Endothelial cell of umbilical vein (primary cell): ENCODE data around the gene AOX1. TPM values are rescaled to one million over a fixed set of nuclear protein-coding genes. Genes with fewer than 3 reads are reported as not detected.

Source experiments
- BruUV-seq: library from RNA; stranded (reverse); fragments of 400-500 nt; replicated peaks from 2 replicates; lab custom pipeline; 2021; lab: Mats Ljungman, UMichigan
- CTCF ChIA-PET: fragments of 300-600, 350-600 bp; sonication (Branson Sonifier 250); formaldehyde crosslinking; loops from one replicate; lab custom pipeline; 2021; ENCODE audit warnings: antibody characterized with exemption, inconsistent platforms; lab: Charles Lee
- POLR2A ChIA-PET: fragments of 300-600, 350-600 bp; sonication (Branson Sonifier 250); formaldehyde crosslinking; loops from one replicate; lab custom pipeline; 2021; ENCODE audit warnings: antibody characterized with exemption, inconsistent platforms; lab: Charles Lee
- DNase-seq: peaks from one replicate; pipeline ENCODE4 v3.0.0-alpha.2; 2011; ENCODE audit warnings: low read depth, low spot score
- FAIRE-seq: peaks from 2 replicates; lab custom pipeline; 2011; peaks lifted over from hg19 to GRCh38; lab: Jason Lieb, UNC
- H2AFZ ChIP-seq: 2 replicates; pipeline ENCODE4 v1.6.0; 2012; ENCODE audit warnings: low read depth, low read length, control low read depth, inconsistent platforms
- H3K27ac ChIP-seq: 2 replicates; pipeline ENCODE4 v1.5.1; 2011; ENCODE audit warnings: low read depth, mild to moderate bottlenecking, control low read depth, low read length, moderate library complexity; ENCODE audit not compliant: insufficient read depth
- H3K27me3 ChIP-seq, 2 experiments: 2 replicates each; pipeline versions ENCODE4 v1.6.0 to v1.6.1; 2011; ENCODE audit warnings: low read length in 2 of 2, mixed read lengths in 1 of 2; ENCODE audit not compliant: control insufficient read depth in 2 of 2, insufficient read depth in 2 of 2
- H3K36me3 ChIP-seq, 2 experiments: 2 replicates in 1 of 2; 3 replicates in 1 of 2; pipeline ENCODE4 v1.5.1; 2011; ENCODE audit warnings: low read length in 2 of 2, mild to moderate bottlenecking in 1 of 2, moderate library complexity in 1 of 2; ENCODE audit not compliant: control insufficient read depth in 2 of 2, insufficient read depth in 2 of 2; ENCODE audit errors: extremely low read depth in 1 of 2
- H3K4me1 ChIP-seq: 3 replicates; pipeline ENCODE4 v1.5.1; 2011; ENCODE audit warnings: mild to moderate bottlenecking, low read length; ENCODE audit not compliant: control insufficient read depth, insufficient read depth; ENCODE audit errors: extremely low read depth
- H3K4me2 ChIP-seq: 2 replicates; pipeline ENCODE4 v1.6.1; 2011; ENCODE audit warnings: low read length, control low read depth, mixed read lengths; ENCODE audit not compliant: insufficient read depth
- H3K4me3 ChIP-seq, 3 experiments: fragments of 200-600 bp in 1 of 3; sonication (generic), shearing (Covaris generic) in 1 of 3; replicated peaks in 1 of 3; 2 replicates each; pipeline ENCODE4 v1.5.1; 2011 to 2016; ENCODE audit warnings: control low read depth in 3 of 3, low read length in 3 of 3, mild to moderate bottlenecking in 2 of 3, inconsistent platforms in 1 of 3, low read depth in 1 of 3, moderate library complexity in 1 of 3; ENCODE audit not compliant: insufficient read depth in 1 of 3
- H3K79me2 ChIP-seq: 2 replicates; pipeline ENCODE4 v1.6.0; 2012; ENCODE audit warnings: low read length, inconsistent platforms; ENCODE audit not compliant: control insufficient read depth, insufficient read depth
- H3K9ac ChIP-seq: replicated peaks from 2 replicates; pipeline ENCODE3; 2011; ENCODE audit warnings: low read length, control low read depth; ENCODE audit not compliant: insufficient read depth; ENCODE audit errors: extremely low read depth
- H3K9me1 ChIP-seq: replicated peaks from 3 replicates; pipeline ENCODE4 v1.6.0; 2011; ENCODE audit warnings: mild to moderate bottlenecking, low read length; ENCODE audit not compliant: control insufficient read depth, insufficient read depth; ENCODE audit errors: extremely low read depth
- H3K9me3 ChIP-seq: replicated peaks from 2 replicates; pipeline ENCODE4 v1.5.1; 2012; ENCODE audit warnings: low read length, inconsistent platforms; ENCODE audit not compliant: control insufficient read depth, insufficient read depth
- H4K20me1 ChIP-seq: replicated peaks from 2 replicates; pipeline ENCODE3; 2011; ENCODE audit warnings: mild to moderate bottlenecking, low read length; ENCODE audit not compliant: control insufficient read depth, insufficient read depth; ENCODE audit errors: extremely low read depth
- EZH2 ChIP-seq: IDR thresholded peaks from 2 replicates; pipeline ENCODE4 v1.6.1; 2012; ENCODE audit warnings: borderline replicate concordance, low read depth, mild to moderate bottlenecking, moderate library complexity, low read length, inconsistent platforms; ENCODE audit not compliant: severe bottlenecking
- FOS ChIP-seq: IDR thresholded peaks from 2 replicates; pipeline ENCODE4 v1.6.1; 2011; ENCODE audit warnings: mild to moderate bottlenecking, low read length, moderate library complexity, borderline replicate concordance; ENCODE audit not compliant: insufficient read depth
- GATA2 ChIP-seq: IDR thresholded peaks from 2 replicates; pipeline ENCODE4 v1.7.0; 2011; ENCODE audit warnings: low read depth, mild to moderate bottlenecking, moderate library complexity, mixed read lengths, low read length; ENCODE audit not compliant: insufficient read length, insufficient read depth
- JUN ChIP-seq: IDR thresholded peaks from 2 replicates; pipeline ENCODE4 v1.6.1; 2011; ENCODE audit warnings: borderline replicate concordance, low read depth; ENCODE audit not compliant: insufficient read length, insufficient read depth
- MYC ChIP-seq: IDR thresholded peaks from one replicate; pipeline ENCODE4 v1.6.1; 2011; ENCODE audit warnings: mild to moderate bottlenecking, low read depth, low read length
- POLR2A ChIP-seq: IDR thresholded peaks from 2 replicates; pipeline ENCODE4 v1.6.1; 2012; ENCODE audit warnings: low read depth, mild to moderate bottlenecking, control low read depth, low read length
- POLR2AphosphoS5 ChIP-seq: IDR thresholded peaks from 2 replicates; pipeline ENCODE4 v1.6.1; 2012; ENCODE audit warnings: low read depth, mild to moderate bottlenecking, control low read depth, low read length, moderate library complexity; ENCODE audit not compliant: insufficient read depth
- dilution Hi-C: fragments of 300-500 bp; cut with MboI; formaldehyde crosslinking; loops from one replicate; pipeline ENCODE4 v1.15.0; 2019; ENCODE audit warnings: low sequenced_read_pairs; ENCODE audit not compliant: extremely low pct_ligation_motif_present
- intact Hi-C: fragments of 100-400 bp; cut with micrococcal nuclease; formaldehyde crosslinking; loops from one replicate; pipeline ENCODE4 v1.10.0; 2022
- polyA plus RNA-seq, 4 experiments: library from polyadenylated mRNA; depleted of rRNA in 3 of 4; stranded (reverse) in 3 of 4; unstranded in 1 of 4; fragments of >200 nt; gene quantifications; 2 replicates each; pipeline versions ENCODE4 v1.2.1 to v1.2.3, GENCODE V29; 2011 to 2012; ENCODE audit warnings: missing spikeins in 1 of 4
- total RNA-seq: library from RNA; stranded (reverse); gene quantifications from 2 replicates; pipeline ENCODE4 v1.2.3, GENCODE V29; 2021
- TF ChIP-seq, protein P1 (sequence below), 2 donors: IDR thresholded peaks; 1 replicate in 1 of 2; 2 replicates in 1 of 2; pipeline ENCODE4 v1.5.1; 2011; ENCODE audit warnings: low read length in 2 of 2, mild to moderate bottlenecking in 2 of 2, moderate library complexity in 2 of 2, control low read depth in 1 of 2, inconsistent platforms in 1 of 2, low read depth in 1 of 2; ENCODE audit not compliant: insufficient read depth in 1 of 2; ENCODE audit errors: extremely low read depth in 1 of 2
- TF ChIP-seq, protein P2 (sequence below): IDR thresholded peaks from 2 replicates; pipeline ENCODE4 v1.6.1; 2011; ENCODE audit not compliant: insufficient read depth, insufficient read length

AOX1 gene
- total and polyA plus RNA-seq, 2 donors (not counting 3 experiments of a cell fraction or from before 2014, with no cell fraction given) = 0.03 to 0.46 TPM

DNA sequence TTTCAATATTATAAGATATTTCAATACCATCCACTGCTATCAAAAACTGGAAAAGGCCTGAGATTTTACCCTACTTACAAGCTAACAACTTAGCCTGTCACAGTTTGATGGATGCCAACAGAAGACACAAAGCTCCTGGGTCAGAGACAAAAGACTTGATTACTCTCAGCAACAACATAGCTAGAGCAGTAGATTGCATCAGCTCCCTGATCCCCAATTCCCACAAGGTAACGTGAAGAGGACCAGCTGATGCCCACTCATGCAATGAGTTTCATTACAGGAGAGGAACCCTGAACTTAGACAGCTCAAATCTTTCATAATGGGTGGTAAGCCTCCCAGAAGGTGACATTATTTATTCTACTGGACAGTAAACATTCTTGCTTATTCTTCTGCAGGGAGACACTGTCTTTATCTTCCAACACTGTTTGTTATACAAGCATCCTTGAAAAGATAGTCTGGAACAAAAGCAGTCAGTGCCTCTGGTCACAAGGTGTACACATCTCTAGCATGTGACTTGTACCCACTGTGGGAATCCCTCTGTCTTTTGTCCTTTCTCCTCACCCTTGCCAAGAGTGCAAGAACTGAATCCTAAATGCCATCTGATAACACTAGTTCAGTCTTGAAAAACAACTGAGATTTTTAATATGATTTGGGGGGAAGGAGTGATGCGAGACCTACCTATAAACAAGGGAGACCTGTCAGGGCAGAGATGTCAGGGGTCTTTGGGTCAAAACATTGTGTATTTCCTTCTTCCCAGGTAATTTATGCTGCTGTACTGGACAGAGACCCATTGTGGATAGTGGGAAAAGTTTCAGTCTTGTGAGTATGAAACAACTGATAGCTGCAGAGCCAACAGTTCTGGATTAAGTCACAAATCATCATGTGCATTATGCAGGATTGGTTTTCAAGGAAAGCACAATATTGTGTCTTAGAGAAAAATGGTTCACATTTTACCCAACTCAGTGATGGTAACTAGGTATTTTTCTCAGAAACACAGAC is 102.4 kb downstream of the AOX1 start:
- no peaks in the 10 kb centered on the region for H3K4me1 ChIP-seq
- CTCF ChIA-PET = interaction anchor here (0.6 to 1.3 kb wide), 3 partner anchors 10 to 15 kb away, joined by 3 to 4 read pairs (median 3); no protein-coding TSS in a partner anchor
- peaks cover 15 to 26% of the 10 kb centered on the region in 2 experiments for H3K27me3 ChIP-seq
- H3K36me3 ChIP-seq = no peaks in the 10 kb centered on the region
- intact Hi-C loops = no loop called here
- no peak for TF ChIP-seq POLR2AphosphoS5
- TF ChIP-seq, protein P1, sequence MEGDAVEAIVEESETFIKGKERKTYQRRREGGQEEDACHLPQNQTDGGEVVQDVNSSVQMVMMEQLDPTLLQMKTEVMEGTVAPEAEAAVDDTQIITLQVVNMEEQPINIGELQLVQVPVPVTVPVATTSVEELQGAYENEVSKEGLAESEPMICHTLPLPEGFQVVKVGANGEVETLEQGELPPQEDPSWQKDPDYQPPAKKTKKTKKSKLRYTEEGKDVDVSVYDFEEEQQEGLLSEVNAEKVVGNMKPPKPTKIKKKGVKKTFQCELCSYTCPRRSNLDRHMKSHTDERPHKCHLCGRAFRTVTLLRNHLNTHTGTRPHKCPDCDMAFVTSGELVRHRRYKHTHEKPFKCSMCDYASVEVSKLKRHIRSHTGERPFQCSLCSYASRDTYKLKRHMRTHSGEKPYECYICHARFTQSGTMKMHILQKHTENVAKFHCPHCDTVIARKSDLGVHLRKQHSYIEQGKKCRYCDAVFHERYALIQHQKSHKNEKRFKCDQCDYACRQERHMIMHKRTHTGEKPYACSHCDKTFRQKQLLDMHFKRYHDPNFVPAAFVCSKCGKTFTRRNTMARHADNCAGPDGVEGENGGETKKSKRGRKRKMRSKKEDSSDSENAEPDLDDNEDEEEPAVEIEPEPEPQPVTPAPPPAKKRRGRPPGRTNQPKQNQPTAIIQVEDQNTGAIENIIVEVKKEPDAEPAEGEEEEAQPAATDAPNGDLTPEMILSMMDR (IDR thresholded peaks at IDR 0.05; ENCODE audit: extremely low read depth in 1 of 2, insufficient read depth in 1 of 2, low read depth in 1 of 2, low read length in 2 of 2) = no peak
- no peak for TF ChIP-seq JUN
- no peak for TF ChIP-seq GATA2
- TF ChIP-seq, protein P2, sequence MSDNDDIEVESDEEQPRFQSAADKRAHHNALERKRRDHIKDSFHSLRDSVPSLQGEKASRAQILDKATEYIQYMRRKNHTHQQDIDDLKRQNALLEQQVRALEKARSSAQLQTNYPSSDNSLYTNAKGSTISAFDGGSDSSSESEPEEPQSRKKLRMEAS = no peak
- TF ChIP-seq EZH2 = no peak
- no peak for TF ChIP-seq POLR2A
- TF ChIP-seq FOS = no peak
- no peak for TF ChIP-seq MYC
- no peaks in the 10 kb centered on the region for H3K79me2 ChIP-seq
- POLR2A ChIA-PET = no interaction called here
- H3K9ac ChIP-seq = no peak overlapping the region
- H3K9me3 ChIP-seq = no peaks in the 10 kb centered on the region
- no peak for DNase-seq
- H3K4me2 ChIP-seq = no peak overlapping the region
- BruUV-seq = no TSS peak
- no peak overlapping the region for H2AFZ ChIP-seq
- H4K20me1 ChIP-seq = no peaks in the 10 kb centered on the region
- no peaks in the 10 kb centered on the region for H3K9me1 ChIP-seq
- dilution Hi-C loops = no loop called here
- no peak overlapping the region for H3K4me3 ChIP-seq
- no peak for FAIRE-seq
- no peak overlapping the region for H3K27ac ChIP-seq
